Vagina (tissue), 2 donors: ENCODE measurements around the gene NEK9. TPM values are rescaled to one million over a fixed set of nuclear protein-coding genes. Genes with fewer than 3 reads are reported as not detected.
"Not testable (repeated sequence)": the region's sequence is repeated elsewhere in the genome, so short reads cannot be mapped to it uniquely, and the experiment has no call there.

Experiments used
- DNase-seq, 2 donors: peaks; one replicate each; pipeline ENCODE4 v3.0.0-alpha.2; 2017; ENCODE audit errors: extremely low spot score in 2 of 2
- H3K27ac ChIP-seq: fragments of 200-600 bp; sonication (generic); one replicate; pipeline ENCODE4 v1.5.1; 2019
- H3K27me3 ChIP-seq: fragments of 200-600 bp; sonication (generic); one replicate; pipeline ENCODE4 v1.5.1; 2019
- H3K36me3 ChIP-seq, 2 donors: fragments of 200-600 bp; sonication (generic); one replicate each; pipeline ENCODE4 v1.5.1; 2017 to 2019
- H3K4me1 ChIP-seq: fragments of 200-600 bp; sonication (generic); one replicate; pipeline ENCODE4 v1.5.1; 2019
- H3K4me3 ChIP-seq, 2 donors: fragments of 200-600 bp; sonication (generic); 1 replicate in 1 of 2; 2 replicates in 1 of 2; pipeline ENCODE4 v1.5.1; 2016 to 2019
- H3K9me3 ChIP-seq: fragments of 200-600 bp; sonication (generic); one replicate; pipeline ENCODE4 v1.5.1; 2019
- CTCF ChIP-seq, 3 experiments: fragments of 450-650 bp in 2 of 3; fragments of 200-600 bp in 1 of 3; sonication (generic) in 1 of 3; IDR thresholded peaks; one replicate each; pipeline ENCODE4 v1.5.1; 2017 to 2019; ENCODE audit warnings: antibody characterized with exemption in 3 of 3, mild to moderate bottlenecking in 2 of 3, moderate library complexity in 2 of 3
- POLR2A ChIP-seq, 2 donors: fragments of 450-650 bp; IDR thresholded peaks; one replicate each; pipeline ENCODE4 v1.6.1; 2017; ENCODE audit warnings: antibody characterized with exemption in 2 of 2, mild to moderate bottlenecking in 2 of 2, moderate library complexity in 2 of 2
- POLR2AphosphoS5 ChIP-seq, 2 donors: sonication (generic); formaldehyde crosslinking; IDR thresholded peaks; one replicate each; pipeline ENCODE4 v1.9.0; 2017; ENCODE audit warnings: antibody characterized with exemption in 2 of 2, mild to moderate bottlenecking in 2 of 2, low read depth in 1 of 2; ENCODE audit not compliant: insufficient read depth in 1 of 2
- intact Hi-C: fragments of 100-400 bp; cut with DNase I; formaldehyde crosslinking; loops from one replicate; pipeline ENCODE4 v1.15.1; 2023
- total RNA-seq: library from RNA; depleted of rRNA; stranded (reverse); fragments of >200 nt; gene quantifications from one replicate; pipeline ENCODE4 v1.2.3, GENCODE V29; 2016

Gene NEK9
- total RNA-seq, 1 donor from 2014 or later = 58.4 TPM

- no peaks in the 10 kb centered on the region for H3K27me3 ChIP-seq
- TF ChIP-seq POLR2A (IDR thresholded peaks at IDR 0.05) (no peak), POLR2AphosphoS5 (IDR thresholded peaks at IDR 0.05; ENCODE audit: insufficient read depth in 1 of 2, low read depth in 1 of 2) (peak; percentile 91 to 93)
- peaks cover 26% of the 10 kb centered on the region for H3K4me1 ChIP-seq
- intact Hi-C loops = loop anchor here (5.0 kb wide), 1 partner anchor 67 kb away; the partner anchor contains the start of gene EIF2B2
- H3K27ac ChIP-seq = peak within 1 kb of the TSS; percentile 75
- H3K36me3 ChIP-seq = no peaks in the 10 kb centered on the region
- DNase-seq = peak in 1 of 2 donors; percentile 96
- peak within 1 kb of the TSS; percentile 42 to 44 for H3K4me3 ChIP-seq
- no peaks in the 10 kb centered on the region for H3K9me3 ChIP-seq
Measured at GRCh38 chr14:75069121-75069810, 57.6 kb downstream of the NEK9 start, which contains the start of gene ZC2HC1C. Gene ZC2HC1C, plus strand, starts transcription at chr14:75069641. Its CDS starts 933 bp downstream, at chr14:75070574.

- Histone ChIP-seq H3K9me3 (no peaks in the 10 kb centered on the region), H3K4me3 (peak overlapping the region; percentile 42 to 44), H3K27me3 (no peaks in the 10 kb centered on the region), H3K27ac (peak overlapping the region; percentile 75), H3K4me1 (peaks cover 29% of the 10 kb centered on the region), H3K36me3 (no peaks in the 10 kb centered on the region)
- intact Hi-C loops = loop anchor here (5.0 kb wide), 1 partner anchor 66 kb away; the partner anchor contains the start of gene EIF2B2
- no peak for TF ChIP-seq POLR2A (IDR thresholded peaks at IDR 0.05)
- no peak for TF ChIP-seq POLR2AphosphoS5 (IDR thresholded peaks at IDR 0.05; ENCODE audit: insufficient read depth in 1 of 2, low read depth in 1 of 2)
- no peak for TF ChIP-seq CTCF (IDR thresholded peaks at IDR 0.05)
- no peak for DNase-seq
Measured at GRCh38 chr14:75068294-75069120, 58.3 kb downstream of the NEK9 start.

- H3K9me3 ChIP-seq, DNase-seq, H3K36me3 ChIP-seq, H3K4me3 ChIP-seq, H3K27me3 ChIP-seq: not testable (repeated sequence)
- Histone ChIP-seq H3K4me1 (peaks cover 37% of the 10 kb centered on the region), H3K27ac (peak overlapping the region; percentile 75)
- intact Hi-C loops = loop anchor here (5.0 kb wide), 1 partner anchor 65 kb away; the partner anchor contains the start of gene EIF2B2
Measured at GRCh38 chr14:75067765-75068164, 59.1 kb downstream of the NEK9 start.

- intact Hi-C loops = loop anchor here (5.0 kb wide), 1 partner anchor 65 kb away; the partner anchor contains the start of gene EIF2B2
- Histone ChIP-seq H3K4me3 (no peak overlapping the region), H3K9me3 (no peaks in the 10 kb centered on the region), H3K27ac (no peak overlapping the region), H3K36me3 (no peaks in the 10 kb centered on the region), H3K27me3 (no peaks in the 10 kb centered on the region), H3K4me1 (peaks cover 39% of the 10 kb centered on the region)
- TF ChIP-seq CTCF (IDR thresholded peaks at IDR 0.05) (no peak), POLR2A (IDR thresholded peaks at IDR 0.05) (no peak), POLR2AphosphoS5 (IDR thresholded peaks at IDR 0.05; ENCODE audit: insufficient read depth in 1 of 2, low read depth in 1 of 2) (no peak)
- no peak for DNase-seq
Measured at GRCh38 chr14:75067212-75067611, 59.6 kb downstream of the NEK9 start.

GRCh38 chr14:75066691-75067090, 60.2 kb downstream of the NEK9 start:
- H3K9me3 ChIP-seq = no peaks in the 10 kb centered on the region
- DNase-seq = no peak
- H3K27ac ChIP-seq = no peak overlapping the region
- TF ChIP-seq CTCF (IDR thresholded peaks at IDR 0.05) (no peak), POLR2A (IDR thresholded peaks at IDR 0.05) (no peak), POLR2AphosphoS5 (IDR thresholded peaks at IDR 0.05; ENCODE audit: insufficient read depth in 1 of 2, low read depth in 1 of 2) (no peak)
- peaks cover 39% of the 10 kb centered on the region for H3K4me1 ChIP-seq
- no peaks in the 10 kb centered on the region for H3K36me3 ChIP-seq
- intact Hi-C loops = loop anchor here (5.0 kb wide), 1 partner anchor 64 kb away; the partner anchor contains the start of gene EIF2B2
- no peaks in the 10 kb centered on the region for H3K27me3 ChIP-seq
- no peak overlapping the region for H3K4me3 ChIP-seq
